Measurements from ENCODE around the gene ZBP1.

Gene ZBP1

GRCh38 chr20:57620274-57620990, at the start of gene ZBP1:
ZBP1 (minus strand) TSS chr20:57620426; CDS start chr20:57620295, 131 bp downstream.
- DNase-seq (ENCODE audit: low read depth): no peak
- no peak for TF ChIP-seq CTCF (conservative IDR thresholded peaks at IDR 0.05; ENCODE audit: control insufficient read depth, insufficient read depth, low read depth, low read length)
- no peak within 1 kb of the TSS for H3K4me3 ChIP-seq (ENCODE audit: control insufficient read depth, low read depth, low read length)

- TF ChIP-seq CTCF (conservative IDR thresholded peaks at IDR 0.05; ENCODE audit: control insufficient read depth, insufficient read depth, low read depth, low read length): no peak
- H3K4me3 ChIP-seq (ENCODE audit: control insufficient read depth, low read depth, low read length): no peak overlapping the region
- DNase-seq (ENCODE audit: low read depth): no peak
Measured at GRCh38 chr20:57669632-57670031, 49.4 kb upstream of the ZBP1 start.

GRCh38 chr20:57667924-57668782, 47.9 kb upstream of the ZBP1 start:
- DNase-seq (ENCODE audit: low read depth): no peak
- no peak overlapping the region for H3K4me3 ChIP-seq (ENCODE audit: control insufficient read depth, low read depth, low read length)
- TF ChIP-seq CTCF (conservative IDR thresholded peaks at IDR 0.05; ENCODE audit: control insufficient read depth, insufficient read depth, low read depth, low read length): no peak

GRCh38 chr20:57667388-57667787, 47.2 kb upstream of the ZBP1 start:
- no peak for DNase-seq (ENCODE audit: low read depth)
- TF ChIP-seq CTCF (conservative IDR thresholded peaks at IDR 0.05; ENCODE audit: control insufficient read depth, insufficient read depth, low read depth, low read length): no peak
- no peak overlapping the region for H3K4me3 ChIP-seq (ENCODE audit: control insufficient read depth, low read depth, low read length)

GRCh38 chr20:57666834-57667157, 46.6 kb upstream of the ZBP1 start:
- no peak overlapping the region for H3K4me3 ChIP-seq (ENCODE audit: control insufficient read depth, low read depth, low read length)
- TF ChIP-seq CTCF (conservative IDR thresholded peaks at IDR 0.05; ENCODE audit: control insufficient read depth, insufficient read depth, low read depth, low read length): no peak
- no peak for DNase-seq (ENCODE audit: low read depth)

- no peak for TF ChIP-seq CTCF (conservative IDR thresholded peaks at IDR 0.05; ENCODE audit: control insufficient read depth, insufficient read depth, low read depth, low read length)
- H3K4me3 ChIP-seq (ENCODE audit: control insufficient read depth, low read depth, low read length): no peak overlapping the region
- DNase-seq (ENCODE audit: low read depth): no peak
Measured at GRCh38 chr20:57666106-57666833, 46.0 kb upstream of the ZBP1 start.

Measured in fibroblast of mammary gland (primary cell).